HEK293T (cell line): ENCODE measurements around the gene LIN7B.

ENCODE experiments used
- BHLHE40 ChIP-seq: fragments of 450-650 bp; IDR thresholded peaks from 2 replicates; pipeline ENCODE4 v1.6.1; 2016; ENCODE audit warnings: mild to moderate bottlenecking, moderate library complexity, borderline replicate concordance
- FOXK2 ChIP-seq: fragments of 450-650 bp; IDR thresholded peaks from 2 replicates; pipeline ENCODE4 v1.6.1; 2016; ENCODE audit warnings: mild to moderate bottlenecking
- PKNOX1 ChIP-seq: fragments of 450-650 bp; IDR thresholded peaks from 2 replicates; pipeline ENCODE4 v1.6.1; 2016
- SP1 ChIP-seq: fragments of 450-650 bp; IDR thresholded peaks from 2 replicates; pipeline ENCODE4 v1.6.1; 2017
- TARDBP ChIP-seq: fragments of 450-650 bp; IDR thresholded peaks from 2 replicates; pipeline ENCODE4 v1.6.1; 2016

GRCh38 chr19:49067554-49067953, 46.6 kb upstream of the LIN7B start:
- TF ChIP-seq SP1 (no peak), BHLHE40 (no peak), PKNOX1 (no peak), TARDBP (no peak), FOXK2 (no peak)
